Esophagus squamous epithelium (tissue), 4 donors: ENCODE measurements around the gene BNIP3.

Source experiments
- POLR2A ChIP-seq, 4 donors: fragments of 450-650 bp; IDR thresholded peaks; one replicate each; pipeline ENCODE4 v1.6.1; 2017; ENCODE audit warnings: antibody characterized with exemption in 4 of 4, mild to moderate bottlenecking in 4 of 4, moderate library complexity in 3 of 4
- TF ChIP-seq, protein P1 (sequence below), 6 experiments: fragments of 450-650 bp in 4 of 6; fragments of 200-600 bp in 2 of 6; sonication (generic) in 2 of 6; IDR thresholded peaks; one replicate each; pipeline ENCODE4 v1.5.1; 2016 to 2019; ENCODE audit warnings: antibody characterized with exemption in 6 of 6, mild to moderate bottlenecking in 4 of 6, moderate library complexity in 4 of 6

DNA sequence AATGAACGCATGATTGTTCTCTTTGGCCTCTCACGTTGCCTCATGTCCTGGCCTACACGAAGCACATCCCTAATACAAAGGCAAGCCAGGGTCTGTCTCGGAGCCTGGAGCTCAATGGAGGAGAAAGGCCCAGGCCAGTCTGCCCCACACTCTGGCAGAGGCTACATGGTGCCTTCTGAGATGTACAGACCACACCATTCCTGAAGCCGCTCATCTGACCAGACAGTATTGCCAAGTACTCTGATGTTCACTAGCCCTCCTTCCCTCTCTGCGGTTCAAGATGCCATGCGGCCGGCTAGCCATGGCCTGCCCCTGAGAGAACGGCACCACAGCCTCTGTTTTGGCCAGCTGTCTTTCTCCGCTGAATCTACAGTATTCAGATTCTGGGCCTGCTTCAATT, 5.9 kb downstream of the BNIP3 start:
- TF ChIP-seq, protein P1, sequence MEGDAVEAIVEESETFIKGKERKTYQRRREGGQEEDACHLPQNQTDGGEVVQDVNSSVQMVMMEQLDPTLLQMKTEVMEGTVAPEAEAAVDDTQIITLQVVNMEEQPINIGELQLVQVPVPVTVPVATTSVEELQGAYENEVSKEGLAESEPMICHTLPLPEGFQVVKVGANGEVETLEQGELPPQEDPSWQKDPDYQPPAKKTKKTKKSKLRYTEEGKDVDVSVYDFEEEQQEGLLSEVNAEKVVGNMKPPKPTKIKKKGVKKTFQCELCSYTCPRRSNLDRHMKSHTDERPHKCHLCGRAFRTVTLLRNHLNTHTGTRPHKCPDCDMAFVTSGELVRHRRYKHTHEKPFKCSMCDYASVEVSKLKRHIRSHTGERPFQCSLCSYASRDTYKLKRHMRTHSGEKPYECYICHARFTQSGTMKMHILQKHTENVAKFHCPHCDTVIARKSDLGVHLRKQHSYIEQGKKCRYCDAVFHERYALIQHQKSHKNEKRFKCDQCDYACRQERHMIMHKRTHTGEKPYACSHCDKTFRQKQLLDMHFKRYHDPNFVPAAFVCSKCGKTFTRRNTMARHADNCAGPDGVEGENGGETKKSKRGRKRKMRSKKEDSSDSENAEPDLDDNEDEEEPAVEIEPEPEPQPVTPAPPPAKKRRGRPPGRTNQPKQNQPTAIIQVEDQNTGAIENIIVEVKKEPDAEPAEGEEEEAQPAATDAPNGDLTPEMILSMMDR (IDR thresholded peaks at IDR 0.05): no peak
- TF ChIP-seq POLR2A (IDR thresholded peaks at IDR 0.05): no peak
